IPS DF 6.9 (cell line): ENCODE data around the gene BCL2A1.
"Not testable (repeated sequence)": the region's sequence is repeated elsewhere in the genome, so short reads cannot be mapped to it uniquely, and the experiment has no call there.

Source experiments
- DNase-seq: peaks from one replicate; pipeline ENCODE4 v3.0.0-alpha.2; 2013; ENCODE audit warnings: low read depth, low spot score
- H3K27ac ChIP-seq: one replicate; pipeline ENCODE4 v1.5.1; 2013; ENCODE audit warnings: low read length, control low read depth
- H3K27me3 ChIP-seq: 2 replicates; pipeline ENCODE4 v1.6.1; 2013; ENCODE audit warnings: mild to moderate bottlenecking, low read length; ENCODE audit not compliant: control insufficient read depth, insufficient read depth
- H3K36me3 ChIP-seq: 2 replicates; pipeline ENCODE4 v1.6.1; 2013; ENCODE audit warnings: low read length; ENCODE audit not compliant: control insufficient read depth, insufficient read depth
- H3K4me1 ChIP-seq: 2 replicates; pipeline ENCODE4 v1.6.1; 2013; ENCODE audit warnings: low read length; ENCODE audit not compliant: control insufficient read depth, insufficient read depth
- H3K4me3 ChIP-seq: 2 replicates; pipeline ENCODE4 v1.5.1; 2013; ENCODE audit warnings: mild to moderate bottlenecking, low read length
- H3K9me3 ChIP-seq: 2 replicates; pipeline ENCODE4 v1.6.1; 2013; ENCODE audit warnings: low read length, inconsistent platforms; ENCODE audit not compliant: control insufficient read depth, insufficient read depth
- WGBS: extraction: QIAGEN DNeasy Blood & Tissue Kit; methylation state at CpG from one replicate; pipeline ENCODE4 v1.1.7; 2013; ENCODE audit warnings: mixed read lengths, missing lambda C conversion rate; ENCODE audit not compliant: insufficient read length, insufficient coverage; 5-methylcytosine and 5-hydroxymethylcytosine counted together

The BCL2A1 gene

DNA sequence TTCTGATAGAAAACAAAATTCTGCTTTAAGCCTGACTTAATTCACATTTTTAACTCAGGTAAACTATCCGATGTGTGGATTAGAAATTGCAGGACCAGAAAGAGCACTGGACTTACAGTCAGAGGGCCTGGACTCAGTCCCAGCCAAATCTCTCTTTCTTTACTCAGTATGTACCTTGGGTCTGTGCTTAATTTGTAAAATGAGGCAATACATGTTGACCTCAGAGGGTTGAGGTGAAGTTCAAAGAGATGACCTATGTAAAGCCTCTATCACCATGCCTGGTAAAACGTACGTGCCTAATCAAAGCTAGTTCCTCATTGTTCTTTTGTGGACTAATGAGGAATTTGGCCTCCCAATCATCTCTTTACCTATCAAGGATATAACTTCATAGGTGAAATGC lies 1.9 kb upstream of the BCL2A1 start:
- Histone ChIP-seq H3K27ac (no peak overlapping the region), H3K27me3 (no peaks in the 10 kb centered on the region), H3K9me3 (no peaks in the 10 kb centered on the region), H3K4me1 (no peaks in the 10 kb centered on the region), H3K4me3 (no peak overlapping the region), H3K36me3 (no peaks in the 10 kb centered on the region)
- no peak for DNase-seq
- WGBS: no CpG with 5 or more reads among the region's 3 CpGs

DNA sequence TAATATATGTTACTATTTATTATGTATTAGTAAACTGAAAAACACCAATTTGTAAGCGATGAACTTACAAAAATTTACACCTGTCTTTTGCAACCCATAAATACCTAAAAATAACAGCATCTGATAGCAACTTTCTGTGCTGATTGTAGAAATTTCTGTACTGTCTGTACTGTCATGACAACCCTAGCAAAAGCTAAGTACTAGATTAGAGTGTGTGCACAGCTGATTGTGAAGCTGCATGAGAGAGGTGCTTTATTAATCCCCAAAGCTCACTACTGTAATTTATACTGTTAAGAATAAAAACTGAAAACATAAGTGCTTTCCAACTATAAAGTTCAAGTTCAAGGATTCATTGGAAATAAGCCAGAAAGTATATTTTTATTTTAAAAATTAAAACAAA lies 815 bp downstream of the BCL2A1 start:
- H3K27ac ChIP-seq: no peak overlapping the region
- H3K4me3 ChIP-seq: no peak overlapping the region
- no peaks in the 10 kb centered on the region for H3K4me1 ChIP-seq
- no peak for DNase-seq
- no CpG with 5 or more reads among the region's 1 CpG for WGBS
- no peaks in the 10 kb centered on the region for H3K36me3 ChIP-seq
- H3K27me3 ChIP-seq: no peaks in the 10 kb centered on the region
- H3K9me3 ChIP-seq: no peaks in the 10 kb centered on the region

DNA sequence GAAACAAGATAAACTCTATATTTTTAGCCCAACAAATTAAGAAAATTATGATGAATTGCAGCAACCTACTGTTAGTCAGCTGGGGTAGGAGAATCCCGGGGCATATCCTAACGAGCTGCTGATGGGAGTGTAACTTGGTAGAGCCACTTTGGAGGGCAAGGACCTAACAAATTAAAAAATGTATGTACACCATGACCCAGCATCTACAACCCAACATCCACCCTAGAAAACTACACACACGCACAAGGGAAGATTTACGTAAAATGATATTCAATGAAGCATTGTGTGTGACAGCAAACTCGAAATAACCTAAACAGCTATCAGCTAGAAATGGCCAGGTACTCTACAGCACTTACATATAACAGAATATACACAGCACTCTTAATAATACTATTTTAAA lies 1.9 kb downstream of the BCL2A1 start:
- Histone ChIP-seq H3K4me1 (no peaks in the 10 kb centered on the region), H3K4me3 (no peak overlapping the region), H3K9me3 (no peaks in the 10 kb centered on the region), H3K36me3 (no peaks in the 10 kb centered on the region), H3K27ac (no peak overlapping the region), H3K27me3 (no peaks in the 10 kb centered on the region)
- DNase-seq: no peak
- WGBS: no CpG with 5 or more reads among the region's 5 CpGs

DNA sequence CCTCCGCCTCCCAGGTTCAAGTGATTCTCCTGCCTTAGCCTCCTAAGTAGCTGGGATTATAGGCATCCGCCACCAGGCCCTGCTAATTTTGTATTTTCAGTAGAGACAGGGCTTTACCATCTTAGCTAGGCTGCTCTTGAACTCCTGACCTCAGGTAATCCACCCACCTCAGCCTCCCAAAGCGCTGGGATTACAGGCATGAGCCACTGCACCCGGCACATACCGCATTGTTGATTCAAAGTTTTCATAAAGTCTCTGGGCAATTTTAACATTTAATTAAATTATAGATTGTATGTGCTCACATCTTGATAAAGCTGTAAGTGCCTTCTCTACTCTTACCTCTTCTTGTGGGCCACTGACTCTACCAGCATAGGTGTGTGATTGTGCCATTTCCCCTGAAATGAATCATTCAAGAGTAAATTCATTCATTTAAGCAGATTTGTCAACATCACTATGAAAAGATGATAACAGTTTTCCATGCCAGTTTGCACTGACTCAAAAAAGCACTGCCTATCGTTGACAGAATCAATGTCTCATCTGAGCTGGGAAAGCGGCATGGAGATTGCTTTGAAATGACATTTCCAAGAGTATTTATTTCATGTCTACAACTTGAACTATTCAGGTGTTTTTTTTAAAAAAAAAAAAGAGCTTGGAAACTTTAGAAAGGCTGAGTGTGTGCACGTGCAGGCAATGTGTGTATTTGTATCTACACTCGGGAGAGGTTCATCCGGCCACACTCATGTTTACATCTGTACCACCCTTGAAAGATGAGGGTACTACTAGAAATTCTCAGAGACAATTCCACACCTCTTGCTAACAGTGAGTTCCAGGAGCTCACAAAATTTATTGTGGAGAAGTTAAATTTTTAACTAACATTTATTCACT lies 3.5 kb downstream of the BCL2A1 start:
- Histone ChIP-seq H3K36me3 (no peaks in the 10 kb centered on the region), H3K27ac (no peak overlapping the region), H3K27me3 (no peaks in the 10 kb centered on the region), H3K9me3 (no peaks in the 10 kb centered on the region), H3K4me1 (no peaks in the 10 kb centered on the region), H3K4me3 (no peak overlapping the region)
- no peak for DNase-seq
- no CpG with 5 or more reads among the region's 10 CpGs for WGBS

DNA sequence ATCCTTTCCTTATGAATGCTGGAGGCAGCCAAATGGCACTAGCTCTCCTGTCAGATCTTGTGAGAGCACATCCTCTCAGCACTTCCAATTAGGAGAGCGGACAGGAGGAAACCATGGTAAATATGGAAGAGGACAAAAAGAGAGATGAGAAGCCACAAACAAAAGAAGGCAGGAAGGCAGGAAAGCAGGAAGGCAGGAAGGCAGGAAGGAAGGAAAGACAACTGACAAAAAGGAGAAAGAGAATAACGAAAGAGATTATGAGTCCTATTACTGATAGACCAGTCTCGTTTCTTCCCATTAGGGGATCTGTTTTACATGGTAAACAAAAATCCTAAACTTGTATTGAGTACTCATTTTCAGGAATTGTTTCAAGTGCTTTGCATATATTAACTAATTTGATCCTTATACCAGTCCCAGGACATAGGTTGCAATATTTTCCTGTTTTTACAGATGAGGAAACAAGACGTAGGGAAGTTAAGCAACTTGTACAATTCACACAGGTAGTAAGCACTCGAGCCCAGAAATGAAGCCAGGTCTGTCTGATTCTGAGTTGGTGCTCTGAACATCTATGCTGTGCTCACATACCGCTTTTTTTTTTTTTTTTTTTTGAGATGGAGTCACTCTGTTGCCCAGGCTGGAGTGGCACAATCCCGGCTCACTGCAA lies 4.2 kb downstream of the BCL2A1 start:
- no peak overlapping the region for H3K4me3 ChIP-seq
- no CpG with 5 or more reads among the region's 7 CpGs for WGBS

DNA sequence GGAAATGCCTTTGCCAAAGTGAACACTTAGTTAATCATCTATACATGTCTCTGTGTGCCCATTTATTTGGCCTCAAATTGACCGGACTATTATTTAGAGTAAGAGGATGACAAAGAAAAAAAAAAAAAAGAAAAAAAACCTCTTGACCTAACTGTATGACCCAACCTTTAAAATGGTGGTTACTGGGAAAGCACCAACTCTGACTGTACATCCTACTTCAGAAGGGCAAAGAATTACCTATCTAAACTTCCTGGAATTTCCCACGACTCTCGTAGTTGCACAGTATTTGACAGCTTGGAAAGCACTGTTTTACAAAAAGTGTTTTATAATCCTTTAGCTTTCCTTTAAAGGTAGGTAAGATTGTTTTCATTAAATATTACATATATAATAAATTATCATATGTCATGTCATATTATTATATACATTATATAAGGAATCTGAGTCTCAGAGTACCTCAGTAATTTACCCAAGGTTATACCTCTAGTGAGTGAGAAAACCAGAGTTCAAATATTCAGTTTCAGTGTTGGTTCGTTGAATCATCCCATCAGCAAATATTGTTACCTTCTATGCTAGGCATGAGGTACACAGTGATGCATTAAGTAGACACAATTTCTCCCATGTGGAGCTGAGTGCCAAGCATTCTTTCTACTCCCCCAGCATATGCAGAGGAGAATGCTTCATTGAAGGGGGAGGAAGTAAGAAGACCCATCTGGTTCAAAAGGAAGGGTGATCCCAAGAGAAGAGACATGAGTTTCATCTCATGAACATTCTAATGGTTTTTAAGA lies 5.0 kb downstream of the BCL2A1 start:
- H3K27ac ChIP-seq: no peak overlapping the region
- H3K9me3 ChIP-seq: no peaks in the 10 kb centered on the region
- H3K36me3 ChIP-seq: no peaks in the 10 kb centered on the region
- no peak for DNase-seq
- H3K4me3 ChIP-seq: no peak overlapping the region
- WGBS: no CpG with 5 or more reads among the region's 4 CpGs
- no peaks in the 10 kb centered on the region for H3K27me3 ChIP-seq
- no peaks in the 10 kb centered on the region for H3K4me1 ChIP-seq

More for the DNA sequence above, 4.2 kb downstream of the BCL2A1 start:
- no peaks in the 10 kb centered on the region for H3K27me3 ChIP-seq
- no peaks in the 10 kb centered on the region for H3K36me3 ChIP-seq
- H3K27ac ChIP-seq: no peak overlapping the region
- H3K9me3 ChIP-seq: no peaks in the 10 kb centered on the region
- no peak for DNase-seq
- no peaks in the 10 kb centered on the region for H3K4me1 ChIP-seq

DNA sequence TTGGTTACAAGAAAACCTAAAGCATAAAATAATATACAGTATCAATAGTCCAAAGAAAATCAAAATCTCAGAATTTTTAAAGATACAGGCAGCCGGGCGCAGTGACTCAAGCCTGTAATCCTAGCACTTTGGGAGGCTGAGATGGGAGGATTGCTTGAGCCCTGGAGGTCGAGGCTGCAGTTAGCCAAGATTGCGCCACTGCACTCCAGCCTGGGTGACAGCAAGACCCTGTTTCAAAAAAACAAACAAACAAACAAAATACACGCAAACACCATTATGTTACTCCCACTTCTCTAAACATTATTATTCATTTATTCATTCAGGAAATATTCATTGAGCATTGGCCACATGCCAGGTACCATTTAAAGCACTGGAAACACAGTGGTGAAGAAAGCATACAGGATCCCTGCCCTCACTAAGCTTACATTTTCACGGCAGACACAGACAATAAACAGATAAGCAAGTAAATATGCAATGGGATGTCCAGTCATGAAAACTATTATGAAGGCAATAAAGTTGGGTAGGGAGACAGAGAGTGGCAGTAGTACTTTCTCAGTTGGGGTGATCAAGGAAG lies 6.7 kb downstream of the BCL2A1 start:
- 94% methylated on average over 1 of the region's 6 CpGs for WGBS
- Histone ChIP-seq H3K4me3 (no peak overlapping the region), H3K36me3 (no peaks in the 10 kb centered on the region), H3K4me1 (no peaks in the 10 kb centered on the region), H3K27me3 (no peaks in the 10 kb centered on the region), H3K27ac (no peak overlapping the region), H3K9me3 (no peaks in the 10 kb centered on the region)
- no peak for DNase-seq

DNA sequence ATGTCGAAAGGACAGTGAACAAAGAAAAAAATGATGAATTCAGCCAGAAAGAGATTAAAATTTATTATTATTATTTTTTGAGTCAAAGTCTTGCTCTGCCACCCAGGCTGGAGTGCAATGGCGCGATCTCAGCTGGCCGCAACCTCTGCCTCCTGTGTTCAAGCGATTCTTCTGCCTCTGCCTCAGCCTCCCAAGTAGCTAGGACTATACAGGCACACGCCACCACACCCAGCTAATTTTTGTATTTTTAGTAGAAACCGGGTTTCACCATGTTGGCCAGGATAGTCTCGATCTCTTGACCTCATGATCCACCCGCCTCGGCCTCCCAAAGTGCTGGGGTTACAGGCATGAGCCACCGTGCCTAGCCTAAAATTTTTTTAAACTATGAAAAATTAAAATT lies 8.1 kb downstream of the BCL2A1 start:
- not testable (repeated sequence) for H3K9me3 ChIP-seq, H3K4me3 ChIP-seq, H3K36me3 ChIP-seq, H3K27ac ChIP-seq, DNase-seq, H3K27me3 ChIP-seq, H3K4me1 ChIP-seq
- no CpG with 5 or more reads among the region's 11 CpGs for WGBS

DNA sequence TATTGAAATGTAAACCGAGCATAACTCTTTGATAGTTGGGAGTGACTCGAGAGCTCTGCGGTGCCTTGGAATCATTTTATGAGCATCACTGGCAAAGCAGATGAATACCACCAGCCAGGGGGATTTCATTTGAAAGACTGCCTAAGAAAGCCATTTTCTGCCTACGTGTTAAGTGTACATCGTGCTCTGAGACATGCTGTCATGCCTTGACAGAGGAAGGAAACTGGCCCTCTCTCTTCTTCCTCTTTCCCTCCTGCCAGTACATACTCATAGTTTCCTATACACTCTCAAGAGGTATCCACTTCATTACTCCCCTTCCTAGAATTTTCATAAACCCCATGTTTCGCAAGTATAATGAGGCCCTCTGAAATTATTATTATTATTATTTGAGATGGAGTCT lies 8.8 kb downstream of the BCL2A1 start:
- no CpG with 5 or more reads among the region's 6 CpGs for WGBS
- no peak overlapping the region for H3K4me3 ChIP-seq
- no peak overlapping the region for H3K27ac ChIP-seq
- H3K27me3 ChIP-seq: no peaks in the 10 kb centered on the region
- H3K36me3 ChIP-seq: no peaks in the 10 kb centered on the region
- no peak for DNase-seq
- H3K9me3 ChIP-seq: no peaks in the 10 kb centered on the region
- H3K4me1 ChIP-seq: no peaks in the 10 kb centered on the region

DNA sequence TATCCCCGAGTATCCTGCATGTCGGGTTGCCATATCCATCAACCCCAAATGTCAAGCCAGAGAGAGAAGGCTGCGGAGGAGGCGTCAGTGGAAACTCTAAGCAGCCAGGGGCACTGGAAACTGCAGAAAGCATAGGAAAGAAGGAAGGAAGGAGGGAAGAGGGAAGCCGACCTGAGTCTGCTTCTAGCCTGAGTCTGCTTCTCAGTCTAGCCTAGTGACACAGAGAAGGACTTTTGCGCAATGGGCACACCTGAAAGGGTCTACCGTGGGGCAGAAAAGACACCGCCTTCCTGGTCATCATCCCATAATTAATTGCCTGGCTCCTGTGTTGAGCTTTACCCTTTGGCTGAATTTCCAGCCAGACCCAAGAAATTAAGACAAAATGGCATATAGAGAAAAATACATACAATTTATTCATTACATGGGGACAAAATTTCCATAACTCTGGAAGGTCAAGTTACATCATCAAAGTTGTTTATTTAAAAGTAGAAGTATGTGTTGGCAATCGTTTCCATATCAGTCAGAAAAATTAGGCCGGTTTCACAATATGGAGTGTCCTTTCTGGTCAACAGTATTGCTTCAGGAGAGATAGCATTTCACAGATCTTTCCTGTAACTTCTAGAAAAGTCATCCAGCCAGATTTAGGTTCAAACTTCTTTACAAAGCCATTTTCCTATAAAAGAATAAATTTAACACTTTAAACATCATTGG lies 10.3 kb downstream of the BCL2A1 start:
- H3K4me1 ChIP-seq: no peaks in the 10 kb centered on the region
- no peaks in the 10 kb centered on the region for H3K27me3 ChIP-seq
- no peak overlapping the region for H3K27ac ChIP-seq
- no peak overlapping the region for H3K4me3 ChIP-seq
- 100% methylated on average over 1 of the region's 10 CpGs for WGBS
- no peak for DNase-seq
- no peaks in the 10 kb centered on the region for H3K36me3 ChIP-seq
- H3K9me3 ChIP-seq: no peaks in the 10 kb centered on the region
